ENCODE results near the gene POLQ. TPM values are rescaled to one million over a fixed set of nuclear protein-coding genes. Genes with fewer than 3 reads are reported as not detected.

The POLQ gene
- total RNA-seq, 4 donors from 2014 or later, result 2.1 to 8.4 (median 5.3) TPM

GRCh38 chr3:121483290-121483689 is 62.5 kb downstream of the POLQ start:
- intact Hi-C loops (cut with DNase I), result no loop called here
- Histone ChIP-seq H3K9me3 (no peaks in the 10 kb centered on the region), H3K4me1 (peaks cover 0 to 6% (median 2%) of the 10 kb centered on the region in 3 donors), H3K27me3 (no peaks in the 10 kb centered on the region), H3K27ac (no peak overlapping the region), H3K4me3 (no peak overlapping the region), H3K36me3 (no peaks in the 10 kb centered on the region)
- no peak for DNase-seq
- no peak for TF ChIP-seq POLR2A (IDR thresholded peaks at IDR 0.05)
- no peak for TF ChIP-seq CTCF (IDR thresholded peaks at IDR 0.05)
- WGBS, 2 donors, result 80 to 87% methylated on average over 1 of the region's 1 CpG

GRCh38 chr3:121482660-121483059 is 63.1 kb downstream of the POLQ start:
- no peak for DNase-seq
- WGBS, 2 donors, result 55 to 73% methylated on average over 1 of the region's 1 CpG
- H3K27ac ChIP-seq, result no peak overlapping the region
- peaks cover 0 to 6% (median 2%) of the 10 kb centered on the region in 3 donors for H3K4me1 ChIP-seq
- intact Hi-C loops (cut with DNase I), result no loop called here
- H3K27me3 ChIP-seq, result no peaks in the 10 kb centered on the region
- H3K36me3 ChIP-seq, result no peaks in the 10 kb centered on the region
- no peak overlapping the region for H3K4me3 ChIP-seq
- TF ChIP-seq POLR2A (IDR thresholded peaks at IDR 0.05) (no peak), CTCF (IDR thresholded peaks at IDR 0.05) (no peak)
- no peaks in the 10 kb centered on the region for H3K9me3 ChIP-seq

GRCh38 chr3:121481106-121481880 is 64.5 kb downstream of the POLQ start:
- no peaks in the 10 kb centered on the region for H3K9me3 ChIP-seq
- H3K4me3 ChIP-seq, result no peak overlapping the region
- no peaks in the 10 kb centered on the region for H3K36me3 ChIP-seq
- 69% methylated on average over 3 of the region's 3 CpGs for WGBS, 2 donors
- no peak overlapping the region for H3K27ac ChIP-seq
- intact Hi-C loops (cut with DNase I), result no loop called here
- TF ChIP-seq CTCF (IDR thresholded peaks at IDR 0.05) (no peak), POLR2A (IDR thresholded peaks at IDR 0.05) (no peak)
- H3K27me3 ChIP-seq, result no peaks in the 10 kb centered on the region
- H3K4me1 ChIP-seq, result peaks cover 0 to 6% (median 2%) of the 10 kb centered on the region in 3 donors
- no peak for DNase-seq

GRCh38 chr3:121477589-121477988 is 68.2 kb downstream of the POLQ start:
- 97 to 100% methylated on average over 5 of the region's 5 CpGs for WGBS, 2 donors
- intact Hi-C loops (cut with DNase I), result no loop called here
- H3K36me3 ChIP-seq, result peaks cover 0 to 5% (median 0%) of the 10 kb centered on the region in 3 donors
- peaks cover 0 to 6% (median 2%) of the 10 kb centered on the region in 3 donors for H3K4me1 ChIP-seq
- H3K27me3 ChIP-seq, result no peaks in the 10 kb centered on the region
- H3K9me3 ChIP-seq, result no peaks in the 10 kb centered on the region
- H3K4me3 ChIP-seq, result no peak overlapping the region
- no peak overlapping the region for H3K27ac ChIP-seq
- TF ChIP-seq POLR2A (IDR thresholded peaks at IDR 0.05) (no peak), CTCF (IDR thresholded peaks at IDR 0.05) (no peak)
- no peak for DNase-seq

GRCh38 chr3:121473001-121473400 is 72.8 kb downstream of the POLQ start:
- Histone ChIP-seq H3K4me1 (no peaks in the 10 kb centered on the region), H3K36me3 (peaks cover 0 to 8% (median 0%) of the 10 kb centered on the region in 3 donors), H3K27ac (no peak overlapping the region), H3K9me3 (no peaks in the 10 kb centered on the region), H3K27me3 (no peaks in the 10 kb centered on the region), H3K4me3 (no peak overlapping the region)
- DNase-seq, result no peak
- 96 to 97% methylated on average over 2 of the region's 2 CpGs for WGBS, 2 donors
- intact Hi-C loops (cut with DNase I), result no loop called here
- TF ChIP-seq CTCF (IDR thresholded peaks at IDR 0.05) (no peak), POLR2A (IDR thresholded peaks at IDR 0.05) (no peak)
